ENCODE data around the gene OSBPL6. TPM values are rescaled to one million over a fixed set of nuclear protein-coding genes. Genes with fewer than 3 reads are reported as not detected.

OSBPL6 gene
- total RNA-seq, 1 experiment from 2014 or later, result 11.6 TPM

DNA sequence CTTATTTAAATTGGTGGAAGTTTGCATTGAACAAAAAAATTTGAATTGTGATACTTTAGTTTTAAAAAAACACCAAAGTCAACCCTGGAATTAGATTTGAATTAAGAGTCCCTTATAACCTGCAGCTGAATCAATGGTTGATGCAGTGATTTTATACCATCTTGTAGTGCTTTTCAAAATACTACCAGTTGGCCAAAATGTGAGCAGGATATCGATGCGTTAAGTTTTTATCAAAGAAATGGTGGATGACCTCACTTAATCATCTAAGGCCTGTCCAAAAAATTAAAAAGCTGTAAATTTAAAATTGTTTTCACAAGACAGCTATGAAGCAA, 48.2 kb downstream of the OSBPL6 start:
- ChIA-PET RAD21 (ENCODE audit: low non-redundant PET in 1 of 2, low total read pairs in 2 of 2, uncharacterized antibody in 2 of 2, unreplicated experiment in 2 of 2) (no interaction called here), POLR2A (no interaction called here), CTCF (no interaction called here)
- Histone ChIP-seq H2AFZ (ENCODE audit: low read depth, low read length, poor library complexity, severe bottlenecking) (no peak overlapping the region), H3K27me3 (ENCODE audit: insufficient read depth, low read length) (no peaks in the 10 kb centered on the region), H3K9ac (ENCODE audit: low read length) (no peak overlapping the region), H4K20me1 (ENCODE audit: insufficient read depth) (no peaks in the 10 kb centered on the region), H3K9me3 (ENCODE audit: control insufficient read depth in 1 of 2, insufficient read depth in 1 of 2, low read depth in 1 of 2, low read length in 2 of 2) (no peaks in the 10 kb centered on the region), H3K79me2 (ENCODE audit: insufficient read depth, low read length) (no peaks in the 10 kb centered on the region), H3K4me1 (ENCODE audit: control insufficient read depth in 1 of 2, insufficient read depth in 2 of 2, low read length in 2 of 2) (peaks cover 5 to 10% of the 10 kb centered on the region in 2 experiments; a peak in 3 of 4 replicates), H3K27ac (ENCODE audit: low read depth, low read length) (no peak overlapping the region), H3K4me2 (ENCODE audit: low read length) (peak overlapping the region; percentile 33; the same call in 1 of the 2 replicates), H3K36me3 (ENCODE audit: control insufficient read depth in 1 of 2, insufficient read depth in 2 of 2, low read length in 2 of 2) (no peaks in the 10 kb centered on the region), H3K4me3 (replicated peaks in 1 of 2; ENCODE audit: low read depth in 1 of 2, low read length in 2 of 2) (no peak overlapping the region), H3K9me2 (ENCODE audit: insufficient read depth) (no peaks in the 10 kb centered on the region)
- intact Hi-C loops (cut with micrococcal nuclease), result no loop called here
- no peak for TF ChIP-seq REST (IDR thresholded peaks at IDR 0.05; ENCODE audit: low read depth)
- TF ChIP-seq CEBPB (IDR thresholded peaks at IDR 0.05; ENCODE audit: low read depth), result 0 out of 2 replicates have a peak, but pooled peaks have one; percentile 3
- TF ChIP-seq, protein P1, sequence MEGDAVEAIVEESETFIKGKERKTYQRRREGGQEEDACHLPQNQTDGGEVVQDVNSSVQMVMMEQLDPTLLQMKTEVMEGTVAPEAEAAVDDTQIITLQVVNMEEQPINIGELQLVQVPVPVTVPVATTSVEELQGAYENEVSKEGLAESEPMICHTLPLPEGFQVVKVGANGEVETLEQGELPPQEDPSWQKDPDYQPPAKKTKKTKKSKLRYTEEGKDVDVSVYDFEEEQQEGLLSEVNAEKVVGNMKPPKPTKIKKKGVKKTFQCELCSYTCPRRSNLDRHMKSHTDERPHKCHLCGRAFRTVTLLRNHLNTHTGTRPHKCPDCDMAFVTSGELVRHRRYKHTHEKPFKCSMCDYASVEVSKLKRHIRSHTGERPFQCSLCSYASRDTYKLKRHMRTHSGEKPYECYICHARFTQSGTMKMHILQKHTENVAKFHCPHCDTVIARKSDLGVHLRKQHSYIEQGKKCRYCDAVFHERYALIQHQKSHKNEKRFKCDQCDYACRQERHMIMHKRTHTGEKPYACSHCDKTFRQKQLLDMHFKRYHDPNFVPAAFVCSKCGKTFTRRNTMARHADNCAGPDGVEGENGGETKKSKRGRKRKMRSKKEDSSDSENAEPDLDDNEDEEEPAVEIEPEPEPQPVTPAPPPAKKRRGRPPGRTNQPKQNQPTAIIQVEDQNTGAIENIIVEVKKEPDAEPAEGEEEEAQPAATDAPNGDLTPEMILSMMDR (IDR thresholded peaks at IDR 0.05 in 2 of 3, conservative IDR thresholded peaks at IDR 0.05 in 1 of 3; ENCODE audit: borderline replicate concordance in 1 of 3, insufficient read depth in 1 of 3, low read depth in 2 of 3, low read length in 2 of 3), result no peak
- TF ChIP-seq EZH2phosphoT487 (IDR thresholded peaks at IDR 0.05; ENCODE audit: borderline replicate concordance), result no peak
- ATAC-seq (no peak), DNase-seq (ENCODE audit: low read depth, low spot score) (no peak)
- no TSS peak for BruUV-seq (replicated peaks)

Measured in HCT116 (cell line).